ENCODE data around the gene SLFN11.

GRCh38 chr17:35337364-35337763 lies 36.1 kb downstream of the SLFN11 start:
- no peak for TF ChIP-seq ASH2L (IDR thresholded peaks at IDR 0.05; ENCODE audit: low read length)
- TF ChIP-seq ZNF274 (IDR thresholded peaks at IDR 0.05; ENCODE audit: borderline replicate concordance, extremely low read depth, low read length): no peak
- TF ChIP-seq, protein P1, sequence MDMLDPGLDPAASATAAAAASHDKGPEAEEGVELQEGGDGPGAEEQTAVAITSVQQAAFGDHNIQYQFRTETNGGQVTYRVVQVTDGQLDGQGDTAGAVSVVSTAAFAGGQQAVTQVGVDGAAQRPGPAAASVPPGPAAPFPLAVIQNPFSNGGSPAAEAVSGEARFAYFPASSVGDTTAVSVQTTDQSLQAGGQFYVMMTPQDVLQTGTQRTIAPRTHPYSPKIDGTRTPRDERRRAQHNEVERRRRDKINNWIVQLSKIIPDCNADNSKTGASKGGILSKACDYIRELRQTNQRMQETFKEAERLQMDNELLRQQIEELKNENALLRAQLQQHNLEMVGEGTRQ (IDR thresholded peaks at IDR 0.05; ENCODE audit: low read length): no peak

All from H1 (cell line).